ENCODE data around the gene SNRPF. TPM values are rescaled to one million over a fixed set of nuclear protein-coding genes. Genes with fewer than 3 reads are reported as not detected.
"Not testable (repeated sequence)": the region's sequence is repeated elsewhere in the genome, so short reads cannot be mapped to it uniquely, and the experiment has no call there.

Gene SNRPF
- total RNA-seq, 3 donors from 2014 or later, result 70.3 to 81.5 (median 79.7) TPM

GRCh38 chr12:95842426-95842825 lies 16.3 kb upstream of the SNRPF start:
- H3K27me3 Mint-ChIP-seq (ENCODE audit: low read depth), result peaks cover 16% of the 10 kb centered on the region
- H3K36me3 Mint-ChIP-seq (ENCODE audit: insufficient read depth); H3K4me3 Mint-ChIP-seq; DNase-seq; ATAC-seq; H3K9me3 Mint-ChIP-seq; H3K4me1 Mint-ChIP-seq (ENCODE audit: low read depth): not testable (repeated sequence)

GRCh38 chr12:95848575-95849388 lies 10.0 kb upstream of the SNRPF start:
- no peak for ATAC-seq
- DNase-seq, result no peak
- Mint-ChIP-seq H3K4me1 (ENCODE audit: low read depth) (peaks cover 10% of the 10 kb centered on the region), H3K36me3 (ENCODE audit: insufficient read depth) (no peaks in the 10 kb centered on the region), H3K4me3 (no peak overlapping the region), H3K27me3 (ENCODE audit: low read depth) (peaks cover 21% of the 10 kb centered on the region), H3K9me3 (no peaks in the 10 kb centered on the region)

GRCh38 chr12:95851606-95852005 lies 7.1 kb upstream of the SNRPF start:
- no peak for DNase-seq
- no peak for ATAC-seq
- Mint-ChIP-seq H3K9me3 (no peaks in the 10 kb centered on the region), H3K36me3 (ENCODE audit: insufficient read depth) (no peaks in the 10 kb centered on the region), H3K4me3 (no peak overlapping the region), H3K27me3 (ENCODE audit: low read depth) (peaks cover 11% of the 10 kb centered on the region), H3K4me1 (ENCODE audit: low read depth) (peaks cover 15% of the 10 kb centered on the region)

GRCh38 chr12:95852133-95852532 lies 6.6 kb upstream of the SNRPF start:
- H3K4me3 Mint-ChIP-seq, result no peak overlapping the region
- H3K4me1 Mint-ChIP-seq (ENCODE audit: low read depth), result peaks cover 15% of the 10 kb centered on the region
- H3K9me3 Mint-ChIP-seq, result no peaks in the 10 kb centered on the region
- H3K36me3 Mint-ChIP-seq (ENCODE audit: insufficient read depth), result no peaks in the 10 kb centered on the region
- peaks cover 9% of the 10 kb centered on the region for H3K27me3 Mint-ChIP-seq (ENCODE audit: low read depth)
- no peak for ATAC-seq
- no peak for DNase-seq

GRCh38 chr12:95857156-95857555 lies 1.6 kb upstream of the SNRPF start:
- Mint-ChIP-seq H3K4me1 (ENCODE audit: low read depth) (peaks cover 21% of the 10 kb centered on the region), H3K27me3 (ENCODE audit: low read depth) (no peaks in the 10 kb centered on the region), H3K9me3 (no peaks in the 10 kb centered on the region), H3K36me3 (ENCODE audit: insufficient read depth) (peaks cover 11% of the 10 kb centered on the region), H3K4me3 (no peak overlapping the region)
- ATAC-seq, result no peak
- no peak for DNase-seq

GRCh38 chr12:95857799-95858198 lies 953 bp upstream of the SNRPF start:
- no peaks in the 10 kb centered on the region for H3K27me3 Mint-ChIP-seq (ENCODE audit: low read depth)
- peaks cover 21% of the 10 kb centered on the region for H3K4me1 Mint-ChIP-seq (ENCODE audit: low read depth)
- H3K36me3 Mint-ChIP-seq (ENCODE audit: insufficient read depth), result peaks cover 15% of the 10 kb centered on the region
- ATAC-seq (no peak), DNase-seq (no peak)
- H3K4me3 Mint-ChIP-seq, result no peak overlapping the region
- no peaks in the 10 kb centered on the region for H3K9me3 Mint-ChIP-seq

- Mint-ChIP-seq H3K4me3 (no peak overlapping the region), H3K36me3 (ENCODE audit: insufficient read depth) (peaks cover 25% of the 10 kb centered on the region), H3K9me3 (no peaks in the 10 kb centered on the region), H3K4me1 (ENCODE audit: low read depth) (peaks cover 24% of the 10 kb centered on the region), H3K27me3 (ENCODE audit: low read depth) (no peaks in the 10 kb centered on the region)
- ATAC-seq (peak; percentile 27 to 36), DNase-seq (no peak)
Measured at GRCh38 chr12:95859344-95859816, 628 bp downstream of the SNRPF start.

GRCh38 chr12:95859947-95860850 lies 1.4 kb downstream of the SNRPF start:
- no peak for DNase-seq
- Mint-ChIP-seq H3K4me1 (ENCODE audit: low read depth) (peaks cover 21% of the 10 kb centered on the region), H3K9me3 (no peaks in the 10 kb centered on the region), H3K27me3 (ENCODE audit: low read depth) (no peaks in the 10 kb centered on the region), H3K4me3 (no peak overlapping the region), H3K36me3 (ENCODE audit: insufficient read depth) (peaks cover 28% of the 10 kb centered on the region)
- no peak for ATAC-seq

- no peaks in the 10 kb centered on the region for H3K9me3 Mint-ChIP-seq
- ATAC-seq (no peak), DNase-seq (no peak)
- no peaks in the 10 kb centered on the region for H3K27me3 Mint-ChIP-seq (ENCODE audit: low read depth)
- no peak overlapping the region for H3K4me3 Mint-ChIP-seq
- peaks cover 31% of the 10 kb centered on the region for H3K36me3 Mint-ChIP-seq (ENCODE audit: insufficient read depth)
- peaks cover 21% of the 10 kb centered on the region for H3K4me1 Mint-ChIP-seq (ENCODE audit: low read depth)
Measured at GRCh38 chr12:95862038-95862437, 3.3 kb downstream of the SNRPF start.

- no peaks in the 10 kb centered on the region for H3K9me3 Mint-ChIP-seq
- ATAC-seq, result no peak
- H3K4me1 Mint-ChIP-seq (ENCODE audit: low read depth), result peaks cover 18% of the 10 kb centered on the region
- H3K36me3 Mint-ChIP-seq (ENCODE audit: insufficient read depth), result peaks cover 37% of the 10 kb centered on the region
- H3K4me3 Mint-ChIP-seq, result no peak overlapping the region
- no peaks in the 10 kb centered on the region for H3K27me3 Mint-ChIP-seq (ENCODE audit: low read depth)
- DNase-seq, result no peak
Measured at GRCh38 chr12:95863337-95863736, 4.6 kb downstream of the SNRPF start.

- Mint-ChIP-seq H3K36me3 (ENCODE audit: insufficient read depth) (peaks cover 35% of the 10 kb centered on the region), H3K4me1 (ENCODE audit: low read depth) (no peaks in the 10 kb centered on the region), H3K4me3 (no peak overlapping the region), H3K9me3 (no peaks in the 10 kb centered on the region), H3K27me3 (ENCODE audit: low read depth) (no peaks in the 10 kb centered on the region)
- DNase-seq, result no peak
- ATAC-seq, result no peak
Measured at GRCh38 chr12:95870897-95871296, 12.1 kb downstream of the SNRPF start.

GRCh38 chr12:95874452-95874851 lies 15.7 kb downstream of the SNRPF start:
- Mint-ChIP-seq H3K4me3 (no peak overlapping the region), H3K27me3 (ENCODE audit: low read depth) (no peaks in the 10 kb centered on the region), H3K4me1 (ENCODE audit: low read depth) (no peaks in the 10 kb centered on the region), H3K36me3 (ENCODE audit: insufficient read depth) (peaks cover 20% of the 10 kb centered on the region), H3K9me3 (no peaks in the 10 kb centered on the region)
- ATAC-seq, result no peak
- no peak for DNase-seq

GRCh38 chr12:95877622-95878021 lies 18.9 kb downstream of the SNRPF start:
- DNase-seq (no peak), ATAC-seq (no peak)
- Mint-ChIP-seq H3K27me3 (ENCODE audit: low read depth) (no peaks in the 10 kb centered on the region), H3K36me3 (ENCODE audit: insufficient read depth) (peaks cover 11% of the 10 kb centered on the region), H3K4me3 (no peak overlapping the region), H3K4me1 (ENCODE audit: low read depth) (no peaks in the 10 kb centered on the region), H3K9me3 (no peaks in the 10 kb centered on the region)

GRCh38 chr12:95880895-95881294 lies 22.1 kb downstream of the SNRPF start:
- ATAC-seq, result no peak
- Mint-ChIP-seq H3K4me3 (no peak overlapping the region), H3K36me3 (ENCODE audit: insufficient read depth) (no peaks in the 10 kb centered on the region), H3K9me3 (no peaks in the 10 kb centered on the region), H3K4me1 (ENCODE audit: low read depth) (no peaks in the 10 kb centered on the region), H3K27me3 (ENCODE audit: low read depth) (no peaks in the 10 kb centered on the region)
- no peak for DNase-seq

Measured in activated T-cell treated with anti-CD3 and anti-CD28 coated beads, Interleukin-2, amount 50 U/mL, for 4 hours (primary cell).